Measurements from ENCODE around the gene ACLY. TPM values are rescaled to one million over a fixed set of nuclear protein-coding genes. Genes with fewer than 3 reads are reported as not detected.

ACLY gene
- total and polyA plus RNA-seq, 2 donors (not counting 1 experiment from before 2014, with no cell fraction given) = 40.2 to 91.5 TPM

- Mint-ChIP-seq H3K9me3 (ENCODE audit: insufficient read depth) (no peaks in the 10 kb centered on the region), H3K4me3 (no peak overlapping the region), H3K4me1 (no peaks in the 10 kb centered on the region), H3K27ac (no peak overlapping the region), H3K27me3 (no peaks in the 10 kb centered on the region)
- H3K36me3 ChIP-seq (replicated peaks in 1 of 2; ENCODE audit: control extremely low read depth in 1 of 2, control insufficient read depth in 1 of 2, extremely low read depth in 1 of 2, insufficient read depth in 2 of 2, low read length in 1 of 2) = peaks cover 0 to 19% of the 10 kb centered on the region in 2 experiments
- TF ChIP-seq, protein P1, sequence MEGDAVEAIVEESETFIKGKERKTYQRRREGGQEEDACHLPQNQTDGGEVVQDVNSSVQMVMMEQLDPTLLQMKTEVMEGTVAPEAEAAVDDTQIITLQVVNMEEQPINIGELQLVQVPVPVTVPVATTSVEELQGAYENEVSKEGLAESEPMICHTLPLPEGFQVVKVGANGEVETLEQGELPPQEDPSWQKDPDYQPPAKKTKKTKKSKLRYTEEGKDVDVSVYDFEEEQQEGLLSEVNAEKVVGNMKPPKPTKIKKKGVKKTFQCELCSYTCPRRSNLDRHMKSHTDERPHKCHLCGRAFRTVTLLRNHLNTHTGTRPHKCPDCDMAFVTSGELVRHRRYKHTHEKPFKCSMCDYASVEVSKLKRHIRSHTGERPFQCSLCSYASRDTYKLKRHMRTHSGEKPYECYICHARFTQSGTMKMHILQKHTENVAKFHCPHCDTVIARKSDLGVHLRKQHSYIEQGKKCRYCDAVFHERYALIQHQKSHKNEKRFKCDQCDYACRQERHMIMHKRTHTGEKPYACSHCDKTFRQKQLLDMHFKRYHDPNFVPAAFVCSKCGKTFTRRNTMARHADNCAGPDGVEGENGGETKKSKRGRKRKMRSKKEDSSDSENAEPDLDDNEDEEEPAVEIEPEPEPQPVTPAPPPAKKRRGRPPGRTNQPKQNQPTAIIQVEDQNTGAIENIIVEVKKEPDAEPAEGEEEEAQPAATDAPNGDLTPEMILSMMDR (IDR thresholded peaks at IDR 0.05) = no peak
- no peak for TF ChIP-seq EZH2 (IDR thresholded peaks at IDR 0.05; ENCODE audit: borderline replicate concordance, insufficient read depth, low read depth, low read length, poor library complexity, severe bottlenecking)
- H3K27me3 ChIP-seq (replicated peaks in 1 of 4; ENCODE audit: control extremely low read depth in 1 of 4, control insufficient read depth in 3 of 4, insufficient read depth in 4 of 4, low read length in 3 of 4) = no peaks in the 10 kb centered on the region
- H3K79me2 ChIP-seq (ENCODE audit: control insufficient read depth, insufficient read depth, low read length) = no peaks in the 10 kb centered on the region
- POLR2A ChIA-PET = no interaction called here
- no peaks in the 10 kb centered on the region for H4K20me1 ChIP-seq (ENCODE audit: control insufficient read depth, insufficient read depth, low read length, poor library complexity, severe bottlenecking)
- H3K9ac ChIP-seq (ENCODE audit: low read length) = no peak overlapping the region
- no peak for DNase-seq
- intact Hi-C loops (cut with micrococcal nuclease) = no loop called here
- WGBS (ENCODE audit: insufficient coverage) = 95% methylated on average over 7 of the region's 7 CpGs
- no peaks in the 10 kb centered on the region for H3K9me3 ChIP-seq (ENCODE audit: control extremely low read depth in 1 of 3, control insufficient read depth in 2 of 3, insufficient read depth in 1 of 3, low read length in 2 of 3)
- no peak overlapping the region for H3K4me3 ChIP-seq (ENCODE audit: control extremely low read depth in 1 of 5, extremely low read depth in 1 of 5, insufficient read depth in 1 of 5, low read depth in 2 of 5, low read length in 4 of 5)
- no peaks in the 10 kb centered on the region for H3K4me1 ChIP-seq (ENCODE audit: control insufficient read depth in 2 of 2, insufficient read depth in 2 of 2, low read length in 2 of 2)
- no peak for ATAC-seq (ENCODE audit: low read depth)
- no peak overlapping the region for H3K27ac ChIP-seq (ENCODE audit: low read length in 2 of 2)
- CTCF ChIA-PET = no interaction called here
- H2AFZ ChIP-seq (ENCODE audit: insufficient read depth, low read depth, low read length, poor library complexity, severe bottlenecking) = no peak overlapping the region
- no peak overlapping the region for H3K4me2 ChIP-seq (replicated peaks; ENCODE audit: low read depth, low read length, poor library complexity, severe bottlenecking)
Observed at GRCh38 chr17:41823580-41823979, 95.2 kb downstream of the ACLY start.

GRCh38 chr17:41823141-41823524 is 95.6 kb downstream of the ACLY start:
- H3K27ac Mint-ChIP-seq = no peak overlapping the region
- no peaks in the 10 kb centered on the region for H3K27me3 Mint-ChIP-seq
- H3K9ac ChIP-seq (ENCODE audit: low read length) = no peak overlapping the region
- DNase-seq (no peak), ATAC-seq (ENCODE audit: low read depth) (no peak)
- H3K27me3 ChIP-seq (replicated peaks in 1 of 4; ENCODE audit: control extremely low read depth in 1 of 4, control insufficient read depth in 3 of 4, insufficient read depth in 4 of 4, low read length in 3 of 4) = no peaks in the 10 kb centered on the region
- no peaks in the 10 kb centered on the region for H3K4me1 Mint-ChIP-seq
- CTCF ChIA-PET = no interaction called here
- no peaks in the 10 kb centered on the region for H3K4me1 ChIP-seq (ENCODE audit: control insufficient read depth in 2 of 2, insufficient read depth in 2 of 2, low read length in 2 of 2)
- no peaks in the 10 kb centered on the region for H4K20me1 ChIP-seq (ENCODE audit: control insufficient read depth, insufficient read depth, low read length, poor library complexity, severe bottlenecking)
- no peaks in the 10 kb centered on the region for H3K9me3 Mint-ChIP-seq (ENCODE audit: insufficient read depth)
- no peak overlapping the region for H3K4me3 Mint-ChIP-seq
- no peak overlapping the region for H2AFZ ChIP-seq (ENCODE audit: insufficient read depth, low read depth, low read length, poor library complexity, severe bottlenecking)
- no peaks in the 10 kb centered on the region for H3K79me2 ChIP-seq (ENCODE audit: control insufficient read depth, insufficient read depth, low read length)
- peaks cover 0 to 19% of the 10 kb centered on the region in 2 experiments for H3K36me3 ChIP-seq (replicated peaks in 1 of 2; ENCODE audit: control extremely low read depth in 1 of 2, control insufficient read depth in 1 of 2, extremely low read depth in 1 of 2, insufficient read depth in 2 of 2, low read length in 1 of 2)
- no peak overlapping the region for H3K4me3 ChIP-seq (ENCODE audit: control extremely low read depth in 1 of 5, extremely low read depth in 1 of 5, insufficient read depth in 1 of 5, low read depth in 2 of 5, low read length in 4 of 5)
- WGBS (ENCODE audit: insufficient coverage) = no CpG with 5 or more reads among the region's 1 CpG
- intact Hi-C loops (cut with micrococcal nuclease) = no loop called here
- H3K27ac ChIP-seq (ENCODE audit: low read length in 2 of 2) = no peak overlapping the region
- TF ChIP-seq EZH2 (IDR thresholded peaks at IDR 0.05; ENCODE audit: borderline replicate concordance, insufficient read depth, low read depth, low read length, poor library complexity, severe bottlenecking) = no peak
- TF ChIP-seq, protein P1 (IDR thresholded peaks at IDR 0.05) = no peak
- POLR2A ChIA-PET = no interaction called here
- H3K4me2 ChIP-seq (replicated peaks; ENCODE audit: low read depth, low read length, poor library complexity, severe bottlenecking) = no peak overlapping the region
- H3K9me3 ChIP-seq (ENCODE audit: control extremely low read depth in 1 of 3, control insufficient read depth in 2 of 3, insufficient read depth in 1 of 3, low read length in 2 of 3) = no peaks in the 10 kb centered on the region
